Measurements from ENCODE around the gene HIC1. TPM values are rescaled to one million over a fixed set of nuclear protein-coding genes. Genes with fewer than 3 reads are reported as not detected.

The HIC1 gene
- total RNA-seq, 1 experiment from 2014 or later: 0.31 TPM

GRCh38 chr17:2043785-2044184 lies 11.1 kb upstream of the HIC1 start:
- DNase-seq (ENCODE audit: low spot score): no peak

DNA sequence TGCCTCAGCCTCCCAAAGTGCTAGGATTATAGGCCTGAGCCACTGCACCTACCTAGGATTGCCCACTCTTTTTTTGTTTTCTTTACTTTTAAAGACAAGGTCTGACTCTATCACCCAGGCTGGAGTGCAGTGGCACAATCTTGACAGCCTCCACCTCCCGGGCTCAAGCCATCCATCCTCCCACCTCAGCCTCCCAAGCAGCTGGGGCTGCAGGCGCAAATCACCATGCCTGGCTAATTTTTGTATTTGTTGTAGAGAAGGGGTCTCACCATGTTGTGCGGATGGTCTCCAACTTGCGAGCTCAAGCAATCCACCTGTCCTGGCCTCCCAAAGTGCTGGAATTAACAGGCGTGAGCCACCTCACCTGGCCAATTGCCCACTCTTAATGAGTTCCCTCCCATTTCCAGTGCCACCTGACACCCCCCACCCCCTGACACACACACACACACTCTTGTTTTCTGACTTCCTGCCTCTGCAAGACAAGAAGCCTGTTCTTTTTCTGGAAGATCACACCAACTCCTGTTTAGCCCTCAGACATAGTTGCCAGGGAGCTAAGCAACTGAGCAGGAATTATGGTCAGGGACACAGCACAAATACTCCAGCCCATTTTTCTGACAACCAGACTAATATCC lies 10.5 kb upstream of the HIC1 start:
- DNase-seq (ENCODE audit: low spot score): no peak

GRCh38 chr17:2047590-2047989 lies 7.3 kb upstream of the HIC1 start:
- DNase-seq (ENCODE audit: low spot score): no peak

GRCh38 chr17:2048805-2049204 lies 6.1 kb upstream of the HIC1 start:
- no peak for DNase-seq (ENCODE audit: low spot score)

DNA sequence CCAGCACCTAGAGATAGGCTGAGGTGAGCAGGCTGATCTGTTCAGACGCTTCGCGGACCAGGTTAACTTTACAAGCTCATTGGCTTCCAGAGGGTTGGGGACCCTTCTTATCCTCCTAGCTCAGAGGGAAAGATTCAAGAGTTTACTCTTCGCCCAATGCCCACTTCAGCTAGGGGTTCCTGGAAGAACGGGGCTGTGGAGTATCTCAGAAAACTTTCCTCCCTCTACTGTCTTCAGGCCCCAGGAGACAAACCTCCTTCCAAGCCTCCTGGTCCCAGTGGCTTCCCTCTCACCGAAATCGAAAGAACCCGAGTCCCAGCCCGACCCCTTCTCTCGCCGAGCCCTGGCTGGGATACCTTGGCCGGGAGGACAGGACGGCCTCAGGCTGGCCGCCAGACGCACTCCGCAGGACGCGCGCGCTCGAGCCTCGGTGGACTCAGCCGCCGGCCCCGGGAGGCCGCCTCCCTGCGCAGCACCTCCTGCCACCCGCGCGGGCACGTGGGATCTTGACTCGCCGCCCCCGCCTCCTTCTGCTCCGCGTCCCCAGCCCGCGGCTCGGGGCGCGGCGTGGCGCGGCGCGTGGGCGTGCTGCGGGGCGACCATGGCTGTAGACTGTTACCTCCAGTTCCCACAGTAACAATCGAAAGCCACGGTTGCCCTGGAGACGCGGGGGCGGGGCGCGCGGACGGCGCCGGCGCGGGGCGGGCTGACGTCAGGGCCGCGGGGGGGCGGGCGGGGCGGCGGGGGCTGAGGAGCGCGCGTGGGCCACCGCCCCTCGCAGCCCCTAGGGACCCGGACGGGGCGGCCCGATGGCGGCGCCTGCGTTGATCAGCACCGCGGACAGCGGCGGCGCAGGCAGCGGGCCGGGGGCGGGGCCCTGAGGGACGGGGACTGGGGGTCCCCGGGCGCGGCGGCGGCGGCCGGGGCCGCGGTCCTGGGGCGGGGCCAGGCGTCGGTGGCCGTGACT lies 5.3 kb upstream of the HIC1 start:
- DNase-seq (ENCODE audit: low spot score): peak; percentile 39

DNA sequence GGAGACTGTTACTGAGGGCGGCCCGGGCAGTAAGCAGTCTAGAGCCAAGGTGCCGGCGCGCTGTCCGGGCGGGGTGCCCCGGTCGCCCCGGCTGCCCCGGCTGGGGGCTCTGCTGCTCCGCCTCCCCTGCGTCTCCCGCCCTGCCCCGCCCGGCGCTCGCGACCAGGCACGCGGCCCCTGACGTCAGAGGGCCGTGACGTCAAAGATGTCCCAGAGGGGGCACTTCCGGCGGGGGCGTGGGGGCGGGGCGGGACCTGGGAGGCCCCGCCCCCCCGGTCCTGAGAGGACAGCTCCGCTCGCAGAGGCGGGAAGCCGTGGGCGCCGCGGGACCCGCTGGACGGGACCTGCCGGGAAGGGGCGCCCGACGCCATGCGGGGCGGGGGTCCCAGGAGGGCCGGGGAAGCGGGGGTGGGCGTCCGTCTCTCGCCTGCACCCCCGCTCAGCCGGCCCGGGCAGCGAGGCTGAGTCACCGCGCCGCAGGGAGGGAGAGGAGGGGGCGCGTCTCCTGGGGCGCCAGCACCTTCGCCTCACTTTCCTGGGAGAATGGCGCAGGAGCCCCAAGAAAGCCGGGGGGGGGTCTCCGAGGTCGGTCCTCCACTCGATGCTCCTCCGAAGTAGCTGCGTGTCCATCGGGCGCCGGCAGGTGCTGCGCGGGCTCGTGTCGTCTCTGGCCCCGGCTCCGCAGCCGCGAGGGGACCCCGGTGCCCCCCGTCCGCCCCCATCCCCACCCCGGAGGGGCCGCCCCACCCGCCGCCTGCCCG lies 4.4 kb upstream of the HIC1 start:
- peak; percentile 39 for DNase-seq (ENCODE audit: low spot score)

DNA sequence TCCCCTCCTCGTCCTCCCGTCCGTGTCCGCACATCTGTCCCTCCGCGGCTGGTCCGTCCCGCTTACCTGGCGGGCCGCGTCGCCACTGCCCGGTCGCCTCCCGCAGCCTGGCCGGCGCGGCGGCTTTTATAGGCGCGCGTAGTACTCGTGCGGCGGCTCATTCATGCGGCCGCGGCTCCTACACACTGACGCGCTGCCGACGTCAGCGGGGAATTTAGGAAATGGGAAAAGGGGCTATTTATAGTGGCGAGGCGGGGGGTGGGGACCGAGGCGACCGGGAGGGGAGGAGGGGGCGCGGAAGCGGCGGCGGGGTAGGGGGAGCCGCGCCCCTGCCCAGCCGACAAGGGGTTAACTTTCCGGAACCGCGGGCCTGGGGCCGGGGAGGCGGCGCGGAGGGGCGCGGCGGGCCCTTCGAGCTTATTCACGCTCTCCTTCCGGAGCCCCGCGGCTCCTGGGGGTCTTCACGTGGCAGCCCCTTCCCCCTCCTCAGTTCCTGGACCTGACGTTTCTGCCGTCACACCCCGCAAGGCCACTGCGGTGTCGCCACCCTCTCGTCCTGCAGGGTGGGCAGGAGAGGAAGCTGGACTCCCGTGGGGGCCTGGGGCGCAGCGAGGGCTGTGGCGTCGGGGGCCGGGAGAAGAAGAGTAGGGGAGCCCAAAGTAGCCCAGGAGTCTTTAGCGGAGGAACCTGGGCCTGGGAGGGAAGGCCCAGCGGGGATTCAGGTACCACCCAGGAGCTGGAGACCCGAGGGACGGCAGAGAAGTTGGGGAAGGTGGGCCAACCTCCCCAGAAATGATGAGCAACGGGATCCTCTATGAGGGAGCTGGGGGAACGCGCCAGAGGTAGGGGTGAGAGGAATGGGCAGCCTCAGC lies 3.6 kb upstream of the HIC1 start:
- DNase-seq (ENCODE audit: low spot score): peak; percentile 29

GRCh38 chr17:2051933-2052559 lies 2.9 kb upstream of the HIC1 start:
- no peak for DNase-seq (ENCODE audit: low spot score)

GRCh38 chr17:2053380-2054261 lies 1.3 kb upstream of the HIC1 start:
- no peak for DNase-seq (ENCODE audit: low spot score)

DNA sequence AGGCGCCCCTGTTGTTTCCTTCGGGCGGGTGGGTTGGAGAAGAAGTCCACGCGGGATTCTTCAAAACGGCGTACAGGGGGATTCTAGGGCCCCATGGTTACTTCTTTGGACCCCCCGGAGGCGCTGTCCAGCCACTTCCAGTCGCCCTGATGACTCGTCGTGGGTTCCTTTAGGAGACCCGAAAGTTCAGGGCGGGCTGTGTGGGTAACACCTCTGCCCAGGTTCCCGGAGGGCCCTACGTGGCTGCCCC lies 716 bp upstream of the HIC1 start:
- no peak for DNase-seq (ENCODE audit: low spot score)

- DNase-seq (ENCODE audit: low spot score): peak; percentile 16
Measured at GRCh38 chr17:2055292-2056205, 646 bp downstream of the HIC1 start.

GRCh38 chr17:2056206-2057174 lies 1.6 kb downstream of the HIC1 start:
- DNase-seq (ENCODE audit: low spot score): no peak

GRCh38 chr17:2057175-2057759 lies 2.4 kb downstream of the HIC1 start:
- no peak for DNase-seq (ENCODE audit: low spot score)

- DNase-seq (ENCODE audit: low spot score): no peak
Measured at GRCh38 chr17:2057760-2058585, 3.1 kb downstream of the HIC1 start.

DNA sequence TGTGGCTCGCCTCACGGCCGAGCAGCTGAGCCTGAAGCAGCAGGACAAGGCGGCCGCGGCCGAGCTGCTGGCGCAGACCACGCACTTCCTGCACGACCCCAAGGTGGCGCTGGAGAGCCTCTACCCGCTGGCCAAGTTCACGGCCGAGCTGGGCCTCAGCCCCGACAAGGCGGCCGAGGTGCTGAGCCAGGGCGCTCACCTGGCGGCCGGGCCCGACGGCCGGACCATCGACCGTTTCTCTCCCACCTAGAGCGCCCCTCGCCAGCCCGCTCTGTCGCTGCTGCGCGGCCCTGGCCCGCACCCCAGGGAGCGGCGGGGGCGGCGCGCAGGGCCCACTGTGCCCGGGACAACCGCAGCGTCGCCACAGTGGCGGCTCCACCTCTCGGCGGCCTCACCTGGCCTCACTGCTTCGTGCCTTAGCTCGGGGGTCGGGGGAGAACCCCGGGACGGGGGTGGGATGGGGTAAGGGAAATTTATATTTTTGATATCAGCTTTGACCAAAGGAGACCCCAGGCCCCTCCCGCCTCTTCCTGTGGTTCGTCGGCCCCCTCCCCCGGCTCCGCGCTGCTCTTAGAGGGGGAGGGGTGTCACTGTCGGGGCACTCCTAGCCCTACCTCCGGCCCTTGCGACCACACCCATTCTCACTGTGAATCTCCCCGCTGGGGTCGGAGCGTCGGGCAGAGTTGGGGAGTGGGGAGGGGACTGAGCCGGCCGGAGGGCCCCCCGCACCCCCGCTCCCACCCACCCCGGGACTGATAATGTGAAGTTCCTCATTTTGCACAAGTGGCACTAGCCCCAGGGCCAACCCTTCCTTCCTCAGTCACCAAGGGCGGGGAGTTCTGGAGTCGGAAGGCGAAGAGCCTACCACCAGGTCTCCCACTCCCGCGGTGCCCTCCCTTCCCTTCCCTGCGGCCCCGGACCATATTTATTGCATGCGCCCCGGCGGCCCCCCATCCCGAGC lies 4.0 kb downstream of the HIC1 start:
- peak; percentile 53 for DNase-seq (ENCODE audit: low spot score)

Data from HT-29 (cell line).